BLaER1 (cell line): ENCODE measurements around the gene PTPRK.
"Not testable (repeated sequence)": the region's sequence is repeated elsewhere in the genome, so short reads cannot be mapped to it uniquely, and the experiment has no call there.

Experiments
- H3K27ac ChIP-seq: shearing (Covaris generic); formaldehyde crosslinking; 2 replicates; pipeline ENCODE4 v1.8.1; 2022
- H3K27me3 ChIP-seq: shearing (Covaris generic); formaldehyde crosslinking; 2 replicates; pipeline ENCODE4 v1.8.1; 2022
- H3K36me3 ChIP-seq: shearing (Covaris generic); formaldehyde crosslinking; 2 replicates; pipeline ENCODE4 v1.8.1; 2022
- H3K4me1 ChIP-seq: shearing (Covaris generic); formaldehyde crosslinking; 2 replicates; pipeline ENCODE4 v1.8.1; 2022
- H3K4me2 ChIP-seq: shearing (Covaris generic); formaldehyde crosslinking; 2 replicates; pipeline ENCODE4 v1.8.1; 2022
- H3K4me3 ChIP-seq: shearing (Covaris generic); formaldehyde crosslinking; 2 replicates; pipeline ENCODE4 v1.8.1; 2022
- H3K9ac ChIP-seq: shearing (Covaris generic); formaldehyde crosslinking; 2 replicates; pipeline ENCODE4 v1.8.1; 2022
- H3K9me3 ChIP-seq: shearing (Covaris generic); formaldehyde crosslinking; 2 replicates; pipeline ENCODE4 v1.8.1; 2022
- H4K20me1 ChIP-seq: shearing (Covaris generic); formaldehyde crosslinking; 2 replicates; pipeline ENCODE4 v1.8.1; 2022
- Cebpa-rat ChIP-seq: shearing (Covaris generic); IDR thresholded peaks from 2 replicates; pipeline ENCODE4 v1.8.1; 2022

PTPRK gene

GRCh38 chr6:128461501-128461900 lies 58.9 kb downstream of the PTPRK start:
- no peak for TF ChIP-seq Cebpa-rat
- H3K27me3 ChIP-seq, result no peaks in the 10 kb centered on the region
- no peaks in the 10 kb centered on the region for H3K36me3 ChIP-seq
- no peak overlapping the region for H3K4me2 ChIP-seq
- no peak overlapping the region for H3K4me3 ChIP-seq
- no peaks in the 10 kb centered on the region for H3K4me1 ChIP-seq
- H3K9ac ChIP-seq, result no peak overlapping the region
- H4K20me1 ChIP-seq, result 0 out of 2 replicates have a peak, but pooled peaks cover 6% of the 10 kb centered on the region
- H3K27ac ChIP-seq, result no peak overlapping the region
- H3K9me3 ChIP-seq, result no peaks in the 10 kb centered on the region

DNA sequence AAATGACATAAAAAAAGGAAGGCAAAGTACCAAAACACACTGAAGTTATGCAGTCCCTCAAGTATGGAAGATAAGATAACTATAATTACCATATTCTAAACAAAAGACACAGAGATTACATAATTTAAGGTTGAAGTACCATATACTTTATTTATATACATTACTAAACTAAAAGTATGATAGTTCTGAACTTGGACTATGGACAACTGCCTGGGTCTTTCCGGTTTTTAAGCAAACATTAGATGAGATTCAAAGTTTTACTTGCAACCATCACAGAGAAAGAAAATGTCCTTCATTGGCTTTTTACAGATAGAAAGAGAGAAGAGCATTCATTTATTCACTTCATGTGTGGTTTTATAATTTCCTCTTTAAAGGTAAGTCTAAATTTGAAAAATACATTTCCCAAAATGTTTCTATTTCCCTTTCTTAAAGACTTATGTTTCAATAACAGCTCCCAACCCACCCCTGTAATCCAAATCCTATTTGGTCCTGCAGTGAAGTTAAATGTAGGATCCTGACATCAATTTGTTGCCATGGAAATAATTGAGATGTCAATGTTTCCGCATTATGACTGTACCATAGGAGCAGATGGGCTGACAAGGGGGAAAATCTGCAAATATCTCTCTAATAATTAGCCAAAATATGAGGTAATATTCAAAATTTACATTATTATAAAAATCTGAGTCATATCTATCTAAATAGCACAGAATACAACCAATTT lies 63.7 kb downstream of the PTPRK start:
- H3K27ac ChIP-seq, result no peak overlapping the region
- H3K27me3 ChIP-seq, result no peaks in the 10 kb centered on the region
- H3K4me1 ChIP-seq, result no peaks in the 10 kb centered on the region
- no peak overlapping the region for H3K4me2 ChIP-seq
- no peak overlapping the region for H3K9ac ChIP-seq
- TF ChIP-seq Cebpa-rat, result no peak
- no peak overlapping the region for H3K4me3 ChIP-seq
- 0 out of 2 replicates have a peak, but pooled peaks cover 4% of the 10 kb centered on the region for H4K20me1 ChIP-seq
- H3K36me3 ChIP-seq, result no peaks in the 10 kb centered on the region
- no peaks in the 10 kb centered on the region for H3K9me3 ChIP-seq

GRCh38 chr6:128455959-128456358 lies 64.4 kb downstream of the PTPRK start:
- H3K9ac ChIP-seq, result no peak overlapping the region
- TF ChIP-seq Cebpa-rat, result no peak
- H3K4me2 ChIP-seq, result no peak overlapping the region
- H3K36me3 ChIP-seq, result no peaks in the 10 kb centered on the region
- no peaks in the 10 kb centered on the region for H3K9me3 ChIP-seq
- no peaks in the 10 kb centered on the region for H4K20me1 ChIP-seq
- H3K27ac ChIP-seq, result no peak overlapping the region
- H3K4me1 ChIP-seq, result no peaks in the 10 kb centered on the region
- no peaks in the 10 kb centered on the region for H3K27me3 ChIP-seq
- no peak overlapping the region for H3K4me3 ChIP-seq

DNA sequence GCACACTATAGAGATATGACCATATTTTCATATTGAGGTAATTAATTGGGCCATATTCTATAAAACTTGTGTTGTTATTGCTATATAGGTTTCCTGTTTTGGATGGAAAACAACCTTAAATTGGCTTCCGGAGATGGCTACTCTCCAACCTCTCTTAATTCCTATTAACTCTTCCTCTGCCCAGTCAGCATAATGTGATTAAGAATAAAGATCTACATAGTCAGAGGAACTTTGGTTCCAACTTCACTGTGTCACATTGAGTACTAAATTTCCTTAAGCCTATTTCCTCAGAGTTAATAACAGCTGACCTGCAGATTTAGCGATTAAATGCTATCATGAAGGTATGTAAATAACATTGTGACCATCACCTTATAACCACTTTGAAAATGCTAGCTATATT lies 67.7 kb downstream of the PTPRK start:
- no peaks in the 10 kb centered on the region for H4K20me1 ChIP-seq
- no peak overlapping the region for H3K9ac ChIP-seq
- no peak for TF ChIP-seq Cebpa-rat
- no peaks in the 10 kb centered on the region for H3K36me3 ChIP-seq
- no peaks in the 10 kb centered on the region for H3K27me3 ChIP-seq
- no peak overlapping the region for H3K4me2 ChIP-seq
- H3K4me1 ChIP-seq, result no peaks in the 10 kb centered on the region
- no peak overlapping the region for H3K4me3 ChIP-seq
- H3K27ac ChIP-seq, result no peak overlapping the region
- no peaks in the 10 kb centered on the region for H3K9me3 ChIP-seq

DNA sequence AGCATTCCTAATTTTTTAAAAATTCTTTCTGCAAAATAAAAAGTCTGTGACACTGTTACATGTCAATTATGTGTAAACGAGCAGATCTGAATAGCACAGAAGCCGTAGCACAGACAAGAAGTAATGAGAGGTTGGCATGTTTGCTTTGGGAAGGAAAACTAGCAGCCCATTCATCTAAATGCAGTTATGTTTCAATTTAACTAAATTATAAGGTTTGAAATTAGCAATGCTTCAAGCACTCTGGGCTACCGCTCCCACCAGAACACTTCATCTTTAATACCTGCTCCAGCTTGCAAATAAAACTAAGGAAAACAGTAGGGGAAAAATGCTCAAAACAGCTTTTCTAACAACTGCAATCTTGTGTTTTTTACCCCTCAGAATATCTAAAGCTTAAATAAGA lies 73.9 kb downstream of the PTPRK start:
- Histone ChIP-seq H3K9ac (no peak overlapping the region), H3K4me3 (no peak overlapping the region), H3K4me2 (no peak overlapping the region), H3K36me3 (no peaks in the 10 kb centered on the region), H3K27me3 (no peaks in the 10 kb centered on the region), H3K27ac (no peak overlapping the region), H3K9me3 (no peaks in the 10 kb centered on the region), H4K20me1 (no peaks in the 10 kb centered on the region), H3K4me1 (no peaks in the 10 kb centered on the region)
- no peak for TF ChIP-seq Cebpa-rat

DNA sequence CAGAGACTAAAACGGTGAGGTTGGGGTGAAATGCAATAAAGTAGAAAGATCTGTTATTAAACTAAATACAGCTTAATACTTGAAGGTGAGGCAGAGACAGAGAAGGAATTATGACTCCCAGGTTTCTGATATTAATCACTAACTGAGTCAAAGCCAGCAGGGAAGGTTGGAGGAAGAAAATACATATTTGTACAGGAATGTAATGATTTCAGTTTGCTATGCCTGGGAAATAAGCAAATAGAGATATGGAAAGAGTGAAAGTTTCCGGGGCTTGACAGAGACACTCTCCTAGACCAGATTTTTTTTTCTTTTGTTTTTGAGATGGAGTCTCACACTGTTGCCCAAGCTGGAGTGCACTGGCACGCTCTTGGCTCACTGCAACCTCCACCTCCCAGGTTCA lies 76.8 kb downstream of the PTPRK start:
- Histone ChIP-seq H3K9me3 (no peaks in the 10 kb centered on the region), H3K4me3 (no peak overlapping the region), H3K9ac (no peak overlapping the region), H3K4me2 (no peak overlapping the region), H3K27ac (no peak overlapping the region), H3K36me3 (no peaks in the 10 kb centered on the region), H3K27me3 (no peaks in the 10 kb centered on the region), H3K4me1 (no peaks in the 10 kb centered on the region), H4K20me1 (no peaks in the 10 kb centered on the region)
- no peak for TF ChIP-seq Cebpa-rat

DNA sequence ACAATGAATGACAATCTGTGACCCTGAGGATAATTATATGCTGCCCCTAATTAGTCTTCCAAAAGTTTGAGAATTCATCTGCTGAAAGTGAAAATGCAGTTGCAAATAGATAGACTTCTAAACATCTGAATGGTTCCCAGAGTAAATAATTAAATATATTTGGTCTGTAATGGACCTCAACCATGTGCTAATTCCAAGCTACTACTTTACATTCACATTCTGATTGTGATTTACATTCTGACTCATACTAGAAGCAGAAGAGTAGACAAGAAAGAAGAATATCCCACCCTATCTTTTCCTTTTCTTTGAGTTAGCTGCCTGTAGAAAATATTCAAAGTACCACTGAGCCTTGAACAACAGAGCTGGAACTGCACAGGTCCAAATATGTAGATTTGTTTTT lies 80.8 kb downstream of the PTPRK start:
- Histone ChIP-seq H3K4me3 (no peak overlapping the region), H3K9me3 (peaks cover 25% of the 10 kb centered on the region), H3K36me3 (no peaks in the 10 kb centered on the region; the same call in 1 of the 2 replicates), H3K27me3 (no peaks in the 10 kb centered on the region), H3K9ac (no peak overlapping the region), H3K27ac (no peak overlapping the region), H3K4me1 (no peaks in the 10 kb centered on the region; the same call in 1 of the 2 replicates), H4K20me1 (no peaks in the 10 kb centered on the region), H3K4me2 (no peak overlapping the region)
- TF ChIP-seq Cebpa-rat, result no peak

- Histone ChIP-seq H3K4me1 (no peaks in the 10 kb centered on the region; the same call in 1 of the 2 replicates), H3K9me3 (peaks cover 27% of the 10 kb centered on the region), H4K20me1 (no peaks in the 10 kb centered on the region), H3K27ac (no peak overlapping the region), H3K4me3 (no peak overlapping the region), H3K36me3 (no peaks in the 10 kb centered on the region; the same call in 1 of the 2 replicates), H3K4me2 (no peak overlapping the region), H3K9ac (no peak overlapping the region), H3K27me3 (no peaks in the 10 kb centered on the region)
- TF ChIP-seq Cebpa-rat, result no peak
These were observed 82.0 kb downstream of the PTPRK start for GRCh38 chr6:128438393-128438792.

DNA sequence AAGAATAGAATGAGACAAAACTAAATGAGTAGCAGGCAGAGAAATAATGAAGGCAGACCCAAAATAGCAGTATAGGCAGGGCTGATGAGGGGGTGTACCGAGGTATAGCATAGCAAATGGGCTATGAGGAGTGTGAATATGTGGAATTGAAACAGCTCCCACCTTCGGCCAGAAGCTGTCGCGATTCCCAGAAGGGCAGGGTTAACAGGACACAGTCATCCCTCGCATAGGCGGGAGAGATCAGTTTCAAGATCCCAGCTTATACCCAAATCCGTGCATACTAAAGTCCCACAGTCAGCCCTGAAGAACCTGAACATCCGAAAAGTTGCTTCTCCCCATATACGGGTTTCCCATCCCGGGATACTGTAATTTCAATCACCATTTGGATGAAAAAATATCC lies 82.7 kb downstream of the PTPRK start:
- no peak for TF ChIP-seq Cebpa-rat
- Histone ChIP-seq H3K9me3 (peaks cover 27% of the 10 kb centered on the region), H3K27ac (no peak overlapping the region), H3K9ac (no peak overlapping the region), H3K27me3 (no peaks in the 10 kb centered on the region), H3K4me3 (no peak overlapping the region), H3K4me2 (no peak overlapping the region), H3K36me3 (no peaks in the 10 kb centered on the region; the same call in 1 of the 2 replicates), H3K4me1 (no peaks in the 10 kb centered on the region; the same call in 1 of the 2 replicates), H4K20me1 (no peaks in the 10 kb centered on the region)

DNA sequence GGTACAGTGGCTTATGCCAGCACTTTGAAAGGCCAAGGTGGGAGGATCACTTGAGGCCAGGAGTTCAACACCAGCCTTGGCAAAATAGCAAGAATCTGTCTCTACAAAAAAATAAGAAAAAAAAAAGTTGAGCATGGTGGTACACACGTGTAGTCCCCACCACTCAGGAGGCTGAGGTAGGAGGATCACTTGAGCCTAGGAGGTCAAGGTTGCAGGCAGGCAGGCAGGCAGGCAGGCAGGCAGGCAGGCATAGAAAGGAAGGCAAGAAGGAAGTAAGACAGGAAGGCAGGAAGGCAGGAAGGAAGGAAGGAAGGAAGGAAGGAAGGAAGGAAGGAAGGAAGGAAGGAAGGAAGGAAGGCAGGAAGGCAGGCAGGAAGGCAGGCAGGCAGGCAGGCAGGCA lies 85.6 kb downstream of the PTPRK start:
- H4K20me1 ChIP-seq, H3K27ac ChIP-seq, H3K4me1 ChIP-seq, H3K9ac ChIP-seq, H3K4me3 ChIP-seq, H3K36me3 ChIP-seq, H3K4me2 ChIP-seq, H3K27me3 ChIP-seq: not testable (repeated sequence)
- peaks cover 27% of the 10 kb centered on the region for H3K9me3 ChIP-seq

DNA sequence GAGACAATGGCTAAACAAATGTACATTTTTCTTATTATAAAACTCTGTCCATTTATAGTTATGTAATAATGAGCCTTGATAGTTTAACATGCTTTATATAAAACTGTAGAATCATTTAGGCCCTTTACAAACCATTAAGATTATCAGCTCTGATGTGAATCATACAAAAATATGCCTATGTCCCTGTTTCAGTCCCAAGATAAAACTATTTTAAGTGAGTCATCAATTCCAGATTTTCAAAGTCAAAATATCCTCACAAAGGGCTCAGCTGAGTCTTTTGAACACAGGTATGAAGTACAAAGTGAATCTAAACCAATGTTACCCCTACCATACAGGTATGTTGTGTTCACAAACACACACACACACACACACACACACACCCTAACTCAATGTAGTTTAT lies 88.0 kb downstream of the PTPRK start:
- Histone ChIP-seq H3K4me2 (no peak overlapping the region), H3K27ac (no peak overlapping the region), H3K4me1 (peaks cover 7% of the 10 kb centered on the region), H3K9ac (no peak overlapping the region), H3K36me3 (0 out of 2 replicates have a peak, but pooled peaks cover 5% of the 10 kb centered on the region), H3K27me3 (no peaks in the 10 kb centered on the region), H3K9me3 (peaks cover 19% of the 10 kb centered on the region), H4K20me1 (no peaks in the 10 kb centered on the region), H3K4me3 (no peak overlapping the region)
- no peak for TF ChIP-seq Cebpa-rat
